Measurements from ENCODE around the gene MAN1A2.

MAN1A2 gene

DNA sequence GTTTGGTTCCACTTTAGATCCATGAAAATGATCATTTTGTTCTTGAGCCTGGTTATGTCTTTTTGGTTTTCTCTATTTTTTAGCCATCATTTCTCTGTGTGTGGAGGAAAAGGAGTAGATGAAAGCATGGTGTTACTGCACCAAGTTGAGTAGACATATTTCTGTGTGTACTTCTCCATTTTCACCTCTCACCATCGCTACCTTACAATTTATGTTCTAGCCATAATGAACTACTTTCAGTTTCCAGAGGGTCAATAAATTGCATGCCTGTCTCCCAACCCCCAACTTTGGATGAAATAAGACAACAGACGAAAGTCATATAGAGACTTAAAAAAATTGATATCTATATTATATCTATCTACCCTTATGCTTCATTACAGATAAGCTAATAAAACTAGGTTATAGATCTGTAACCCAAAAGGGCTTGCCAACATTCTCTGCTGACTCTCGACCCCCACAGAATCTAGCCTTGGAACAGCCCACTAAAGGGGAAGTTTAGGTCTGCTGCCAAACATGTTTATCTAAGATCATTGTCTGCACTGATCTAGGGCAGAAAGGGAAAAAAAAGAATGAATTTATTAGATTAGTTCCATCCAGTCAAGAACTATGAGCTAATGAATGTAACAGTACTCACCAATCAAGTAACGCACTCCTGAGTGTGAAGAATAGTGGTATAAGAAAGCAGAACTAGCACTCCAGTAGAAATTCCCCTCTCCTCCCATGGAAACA lies 7.5 kb upstream of the MAN1A2 start:
- DNase-seq (ENCODE audit: low spot score), result no peak

GRCh38 chr1:117362986-117363385 lies 4.3 kb upstream of the MAN1A2 start:
- DNase-seq (ENCODE audit: low spot score), result no peak

GRCh38 chr1:117363571-117364048 lies 3.6 kb upstream of the MAN1A2 start:
- no peak for DNase-seq (ENCODE audit: low spot score)

- no peak for DNase-seq (ENCODE audit: low spot score)
These were observed 3.0 kb upstream of the MAN1A2 start for GRCh38 chr1:117364240-117364639.

DNA sequence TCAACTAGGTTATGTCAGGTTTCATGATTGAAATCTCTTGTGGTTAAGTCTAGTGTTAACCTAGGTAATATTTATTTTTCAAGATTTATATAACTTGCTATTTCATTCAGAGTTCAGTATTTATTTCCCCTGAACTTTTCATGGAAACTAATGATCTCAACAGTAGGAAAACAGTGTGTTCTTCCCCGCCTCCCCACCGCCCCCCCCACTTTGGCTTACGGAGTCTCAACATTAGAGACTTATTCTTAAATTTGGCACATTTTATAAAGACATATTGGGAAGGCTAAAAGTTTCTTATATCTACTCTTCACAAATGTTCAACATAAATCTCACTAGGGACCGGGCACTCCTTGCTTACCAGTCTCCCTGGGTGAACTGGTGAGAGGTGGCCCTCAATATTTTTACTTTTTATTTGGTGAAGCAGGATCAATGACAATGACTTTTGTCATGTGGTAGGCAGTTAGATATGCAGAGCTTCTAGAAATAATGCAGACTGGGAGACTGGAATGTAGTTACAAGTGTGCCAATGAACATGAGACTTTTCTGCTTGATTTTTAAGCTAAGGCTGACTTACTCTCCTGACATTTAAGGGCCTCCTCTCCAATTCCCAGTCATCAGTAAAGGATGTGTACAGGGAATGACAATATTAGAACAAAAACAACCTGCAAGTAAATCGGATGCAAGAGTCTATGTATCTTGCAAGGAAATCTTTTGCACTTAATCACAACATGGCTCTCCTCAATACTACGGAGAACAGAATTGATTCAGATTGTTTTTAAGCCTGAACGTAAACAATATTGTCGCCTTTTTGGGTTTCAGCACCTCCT lies 1.7 kb upstream of the MAN1A2 start:
- DNase-seq (ENCODE audit: low spot score), result no peak

DNA sequence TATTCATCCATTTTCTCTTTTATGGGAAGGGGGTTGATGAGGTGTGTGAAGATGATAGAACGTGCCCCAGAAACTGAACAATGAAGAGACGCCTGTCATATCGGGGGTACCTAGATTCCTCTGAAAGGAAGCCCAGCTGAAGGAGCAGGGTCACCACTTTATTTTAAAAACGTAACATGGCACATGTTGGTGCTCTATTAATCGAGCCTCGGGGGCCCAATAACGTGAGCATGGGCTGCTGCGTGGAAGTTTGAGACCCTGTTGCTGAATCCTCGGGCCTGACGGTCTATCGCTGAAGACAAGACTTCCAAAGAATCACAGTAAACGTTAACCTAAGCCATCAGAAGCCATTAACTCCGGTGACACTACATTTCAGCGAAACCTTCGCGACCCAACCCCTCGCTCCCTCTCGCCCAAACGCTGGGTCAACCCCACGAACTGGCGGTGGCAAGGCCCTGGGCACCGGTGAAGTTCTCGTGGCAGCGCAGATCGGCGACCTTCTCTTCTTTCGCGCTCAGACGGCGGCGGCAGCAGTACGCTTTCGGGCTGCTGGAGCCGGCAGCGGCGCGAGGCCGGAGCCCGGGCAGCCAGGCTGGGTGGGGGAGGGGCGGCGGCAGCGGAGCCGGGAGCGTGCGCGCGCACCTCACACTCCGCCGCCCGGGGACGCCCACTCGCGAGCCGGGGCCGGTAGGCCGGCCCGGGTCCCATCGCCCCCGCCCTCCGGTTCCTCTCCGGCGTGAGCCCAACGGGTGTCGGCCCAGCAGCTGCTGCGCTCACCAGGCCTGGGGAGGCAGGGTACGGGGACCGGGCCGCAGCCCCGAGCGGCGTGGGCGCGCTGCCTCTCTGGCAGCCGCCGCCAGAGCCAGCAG lies 838 bp upstream of the MAN1A2 start:
- peak; percentile 84 for DNase-seq (ENCODE audit: low spot score)

DNA sequence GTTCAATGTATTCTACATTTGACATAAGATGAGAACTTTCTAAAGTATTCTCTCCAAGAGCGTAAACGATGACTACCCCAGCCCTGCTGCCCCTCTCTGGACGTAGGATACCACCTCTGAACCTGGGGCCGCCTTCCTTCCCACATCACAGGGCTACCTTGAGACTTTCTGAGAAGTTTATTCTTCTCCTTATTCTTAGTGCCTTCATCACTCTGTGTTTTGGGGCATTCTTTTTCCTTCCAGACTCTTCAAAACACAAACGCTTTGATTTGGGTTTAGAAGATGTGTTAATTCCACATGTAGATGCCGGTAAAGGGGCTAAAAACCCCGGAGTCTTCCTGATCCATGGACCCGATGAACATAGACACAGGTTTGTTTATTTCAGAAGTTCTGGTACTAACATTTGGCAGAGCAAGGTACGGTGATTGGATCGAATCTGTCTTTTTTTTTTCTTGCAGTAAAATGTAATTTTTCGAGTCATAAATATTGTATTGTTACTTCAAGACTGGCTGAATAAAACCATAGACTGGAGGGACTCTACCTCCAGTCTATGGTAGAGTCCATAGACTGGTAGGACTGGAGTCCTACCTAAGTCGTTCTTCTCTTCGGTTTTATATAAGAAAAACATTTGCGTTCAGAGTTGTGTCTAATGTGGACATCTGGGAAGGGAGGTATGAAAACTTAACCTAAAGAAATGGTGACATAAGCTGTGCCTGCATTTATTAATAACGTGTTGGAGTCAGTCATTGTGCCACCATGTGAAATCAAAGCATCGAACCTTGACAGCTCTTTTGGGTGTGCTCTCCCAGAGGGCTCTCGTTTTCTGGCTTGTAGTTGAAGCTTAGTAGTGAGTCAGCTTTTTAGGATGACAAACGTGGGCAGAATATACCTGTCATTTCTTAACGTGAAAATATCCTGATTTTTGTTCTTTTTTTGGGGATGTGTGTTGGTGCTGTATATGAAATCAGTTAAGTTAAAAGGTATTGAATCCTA lies 1.2 kb downstream of the MAN1A2 start:
- peak; percentile 42 for DNase-seq (ENCODE audit: low spot score)

DNA sequence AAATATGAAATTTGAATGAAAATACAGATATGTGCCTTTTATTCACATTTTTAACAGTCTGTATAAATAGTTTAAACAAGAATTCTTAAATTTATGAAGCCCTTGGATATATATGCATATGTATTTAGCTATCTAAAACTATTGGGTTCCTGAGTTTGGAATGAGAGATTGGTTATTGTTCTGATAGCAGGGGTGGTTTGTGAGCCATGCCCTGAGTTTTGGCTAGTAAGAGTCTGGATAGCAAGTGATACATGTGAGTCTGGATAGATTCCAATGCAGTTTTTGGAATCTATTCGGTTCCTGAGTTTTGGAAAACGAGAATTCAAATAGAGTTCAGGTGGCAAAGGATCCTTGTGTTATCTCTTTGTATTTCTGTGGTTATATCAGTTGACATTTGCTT lies 2.8 kb downstream of the MAN1A2 start:
- DNase-seq (ENCODE audit: low spot score), result no peak

GRCh38 chr1:117370509-117370908 lies 3.3 kb downstream of the MAN1A2 start:
- no peak for DNase-seq (ENCODE audit: low spot score)

DNA sequence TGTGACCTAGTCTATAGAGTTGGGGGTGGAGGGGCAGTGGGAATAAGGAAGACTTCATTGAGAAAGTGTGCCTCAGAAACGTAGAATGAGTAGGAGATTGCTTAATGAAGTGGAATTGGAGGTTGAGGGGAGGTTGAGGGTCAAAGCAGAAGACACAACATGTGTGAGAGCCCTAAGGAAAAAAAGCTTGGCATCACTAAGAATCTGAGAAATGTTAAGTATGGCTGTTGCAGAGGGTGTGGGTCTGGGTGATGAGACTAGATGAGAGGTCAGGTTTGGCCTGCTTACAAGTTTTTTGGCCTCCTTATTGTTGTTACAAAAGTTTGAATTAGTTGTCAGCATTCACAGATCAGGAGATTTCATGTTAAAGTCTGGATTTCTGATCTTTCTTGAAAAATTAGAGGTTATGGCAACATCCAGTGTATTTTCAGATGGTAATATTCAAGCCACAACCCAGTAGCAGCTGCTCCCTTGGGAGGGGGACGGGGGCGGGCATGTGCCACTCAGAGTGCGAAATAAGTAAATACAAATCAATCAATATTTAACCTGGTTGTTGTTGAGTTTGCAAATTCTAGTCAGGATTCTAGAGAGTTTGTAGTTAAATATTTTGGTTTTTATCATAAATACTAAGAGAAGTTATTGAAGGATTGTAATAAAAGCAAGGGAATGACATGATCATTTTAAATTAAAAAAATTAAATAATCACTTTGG lies 4.3 kb downstream of the MAN1A2 start:
- DNase-seq (ENCODE audit: low spot score), result no peak

DNA sequence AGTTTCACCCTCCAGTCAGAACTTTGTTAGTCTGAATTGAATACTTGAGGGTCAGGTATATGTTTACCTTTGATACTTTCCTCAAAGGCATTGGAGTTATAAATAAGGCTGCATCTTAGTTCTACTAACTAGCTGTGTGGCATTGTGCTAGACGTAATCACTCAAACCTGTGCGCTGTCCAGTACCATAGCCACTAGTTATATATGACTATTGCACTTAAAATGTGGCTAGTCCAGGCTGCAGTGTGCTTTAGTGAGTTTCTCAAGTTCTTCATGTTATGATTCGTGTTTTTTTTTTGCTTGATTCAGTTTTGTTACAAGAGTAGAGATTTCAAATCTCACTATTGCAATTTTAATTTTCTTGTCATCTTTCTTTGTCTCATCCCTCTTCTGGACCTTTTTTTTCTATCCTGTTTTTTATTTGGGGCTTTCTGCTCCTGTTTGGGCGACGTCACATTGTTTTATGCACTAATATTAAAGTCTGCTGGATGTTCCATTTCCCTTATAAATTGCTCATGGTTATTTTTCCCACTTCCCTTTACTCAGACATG lies 5.7 kb downstream of the MAN1A2 start:
- DNase-seq (ENCODE audit: low spot score), result no peak

DNA sequence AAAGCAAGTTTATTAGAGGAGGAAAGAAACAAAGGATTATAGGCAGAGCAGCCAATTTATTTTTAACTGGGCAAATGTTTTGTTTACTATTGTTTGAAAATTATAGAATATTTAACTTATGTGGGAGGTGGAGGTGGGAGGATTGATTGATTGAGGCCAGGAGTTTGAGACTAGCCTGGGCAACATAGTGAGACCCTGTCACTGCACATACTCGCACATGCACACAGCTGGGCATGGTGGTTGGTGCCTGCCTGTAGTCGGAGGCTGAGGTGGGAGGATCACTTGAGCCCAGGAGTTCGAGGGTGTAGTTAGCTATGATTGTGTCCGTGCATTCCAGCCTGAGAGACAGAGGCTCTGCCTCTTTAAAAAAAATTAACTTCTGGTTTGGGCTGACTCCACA lies 6.7 kb downstream of the MAN1A2 start:
- no peak for DNase-seq (ENCODE audit: low spot score)

DNA sequence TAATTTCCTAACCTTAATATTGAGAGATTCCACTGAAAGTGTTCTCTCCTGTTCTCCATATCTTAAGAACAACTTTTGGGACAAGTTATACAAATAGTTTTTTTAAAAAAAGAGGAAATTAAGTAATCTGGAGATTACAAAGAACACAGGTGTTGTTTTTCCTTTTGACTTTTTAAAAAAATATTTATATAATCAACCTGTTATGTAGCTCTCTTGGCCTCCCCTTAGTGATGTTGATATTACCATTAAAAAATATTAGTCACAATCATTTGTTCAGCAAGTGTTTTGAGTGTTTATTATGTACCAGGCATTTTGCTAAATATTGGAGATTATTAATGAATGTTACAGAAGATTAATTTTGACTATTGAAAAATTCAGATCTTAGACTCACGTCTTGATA lies 8.1 kb downstream of the MAN1A2 start:
- no peak for DNase-seq (ENCODE audit: low spot score)

DNA sequence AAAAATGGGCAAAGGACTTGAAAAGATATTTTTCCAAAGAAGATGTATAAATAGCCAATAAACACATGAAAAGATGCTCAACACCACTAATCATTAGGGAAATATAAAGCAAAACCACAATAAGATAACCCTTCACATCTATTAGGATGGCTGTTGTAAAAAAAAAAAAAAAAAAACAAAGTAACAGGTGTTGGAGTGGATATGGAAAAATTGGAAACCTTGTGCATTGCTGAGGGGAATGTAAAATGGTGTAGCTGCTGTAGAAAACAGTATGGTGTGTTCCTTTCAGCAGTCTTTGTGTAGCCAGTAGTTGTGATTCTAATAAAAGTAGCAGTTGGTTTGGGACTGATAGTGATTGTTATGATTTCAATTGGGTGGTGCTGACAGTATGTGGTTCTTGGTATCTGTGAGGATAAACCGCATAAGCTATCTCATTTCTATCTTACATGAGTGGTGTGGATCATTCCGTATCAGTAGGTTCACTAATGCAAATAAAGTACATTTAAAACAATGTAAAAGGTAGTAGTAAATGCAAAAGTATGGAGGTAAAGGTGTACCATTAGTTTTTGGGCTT lies 19.9 kb downstream of the MAN1A2 start:
- no peak for DNase-seq (ENCODE audit: low spot score)

GRCh38 chr1:117388328-117388727 lies 21.1 kb downstream of the MAN1A2 start:
- DNase-seq (ENCODE audit: low spot score), result no peak

- DNase-seq (ENCODE audit: low spot score), result no peak
These were observed 22.0 kb downstream of the MAN1A2 start for GRCh38 chr1:117389284-117389683.

GRCh38 chr1:117389779-117390178 lies 22.5 kb downstream of the MAN1A2 start:
- DNase-seq (ENCODE audit: low spot score), result no peak

DNA sequence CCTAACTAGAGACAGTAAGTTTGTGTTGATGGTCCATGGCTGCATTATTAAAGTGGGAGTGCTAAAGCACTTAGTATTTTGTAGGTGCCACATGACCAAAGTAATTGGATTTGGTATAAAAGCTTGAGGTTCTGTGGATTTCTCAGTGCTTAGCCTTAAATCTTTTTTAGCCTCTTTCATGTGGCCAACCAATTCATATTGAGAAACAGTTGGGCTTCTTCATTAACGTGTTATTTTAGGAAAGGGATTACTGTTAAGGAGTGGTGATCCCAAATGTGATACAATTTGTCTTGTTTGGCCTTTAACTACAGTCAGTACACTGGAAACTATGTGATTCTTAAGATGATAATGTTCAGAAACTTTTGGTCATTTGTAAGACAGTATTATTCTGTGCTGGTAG lies 25.5 kb downstream of the MAN1A2 start:
- no peak for DNase-seq (ENCODE audit: low spot score)

DNA sequence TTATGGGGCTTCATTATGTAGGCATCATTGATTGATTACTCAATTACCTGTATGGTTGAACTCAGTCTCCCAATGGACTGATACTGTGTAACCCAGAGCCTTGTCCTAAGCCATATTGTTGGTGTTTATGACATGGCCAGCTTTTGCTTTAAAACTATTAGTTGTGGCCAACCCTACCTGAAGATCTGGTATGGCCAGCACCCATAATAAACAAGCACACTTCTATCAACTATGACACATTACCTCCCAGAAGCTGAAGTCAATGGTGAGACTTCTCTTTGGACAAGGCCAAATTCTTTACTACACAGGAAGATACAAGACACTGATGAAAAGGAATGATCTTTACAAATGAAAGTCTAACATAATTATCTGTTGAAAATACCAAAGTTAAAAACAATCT lies 28.8 kb downstream of the MAN1A2 start:
- no peak for DNase-seq (ENCODE audit: low spot score)

DNA sequence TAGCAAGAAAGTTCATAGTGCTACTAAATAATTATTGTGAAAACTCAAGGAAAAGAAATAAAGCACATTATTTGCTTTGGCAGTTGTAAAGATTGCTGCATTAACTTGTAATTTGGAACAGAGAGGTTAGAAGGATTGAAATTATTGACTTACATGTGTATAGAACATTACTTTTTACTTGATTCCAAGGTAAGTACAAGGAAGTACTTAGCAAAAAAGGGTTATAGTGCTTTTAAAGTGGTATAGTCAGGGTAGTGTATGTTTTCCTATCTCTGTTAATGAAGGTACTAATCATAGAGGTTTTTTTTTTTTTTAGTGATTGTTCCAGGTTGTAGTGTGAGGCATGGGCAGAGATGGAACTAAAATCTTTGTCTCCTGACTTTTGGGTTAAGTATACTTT lies 29.4 kb downstream of the MAN1A2 start:
- no peak for DNase-seq (ENCODE audit: low spot score)

All from hematopoietic multipotent progenitor cell treated with erythropoietin and hydrocortisone succinate and interleukin-3 and kit ligand, for 15 days (in vitro differentiated cells).